Kidney glomerular epithelial cell (primary cell): Measurements from ENCODE around the gene DNAJC5.
"Not testable (repeated sequence)": the region's sequence is repeated elsewhere in the genome, so short reads cannot be mapped to it uniquely, and the experiment has no call there.

ENCODE experiments used
- DNase-seq: peaks from one replicate; lab custom pipeline; 2025; lab: John Stamatoyannopoulos, UW

The DNAJC5 gene

DNA sequence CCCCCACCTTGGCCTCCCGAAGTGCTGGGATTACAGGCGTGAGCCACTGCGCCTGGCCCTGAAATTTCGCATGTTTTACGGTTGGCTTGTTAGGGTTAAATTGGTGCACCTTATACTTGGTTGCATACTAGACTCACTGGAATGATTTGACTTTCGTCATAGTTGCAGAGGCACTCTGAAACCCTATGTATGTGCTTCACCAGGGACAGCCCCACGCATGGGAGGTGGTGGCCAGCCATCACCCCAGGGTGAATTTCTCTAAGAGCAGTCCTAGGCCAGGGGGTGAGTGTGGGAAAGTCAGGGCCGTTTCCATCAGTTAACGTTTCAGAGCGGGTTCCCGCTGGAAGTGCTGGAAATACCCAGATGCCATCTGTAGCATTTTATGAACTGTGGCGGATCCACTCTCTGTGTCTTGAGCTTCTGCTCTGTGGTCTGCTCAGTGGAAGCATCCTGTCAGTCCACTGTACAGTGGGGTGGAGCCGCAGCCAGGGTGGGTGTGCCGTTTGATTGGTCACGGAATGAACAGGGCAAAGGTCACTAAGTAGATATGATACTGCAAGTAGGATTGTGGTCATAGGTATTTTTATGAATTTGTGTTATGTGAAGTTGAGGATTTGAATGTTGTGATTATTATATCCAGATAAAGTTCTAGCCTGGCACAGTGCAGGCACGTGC is 13.2 kb downstream of the DNAJC5 start:
- no peak for DNase-seq

DNA sequence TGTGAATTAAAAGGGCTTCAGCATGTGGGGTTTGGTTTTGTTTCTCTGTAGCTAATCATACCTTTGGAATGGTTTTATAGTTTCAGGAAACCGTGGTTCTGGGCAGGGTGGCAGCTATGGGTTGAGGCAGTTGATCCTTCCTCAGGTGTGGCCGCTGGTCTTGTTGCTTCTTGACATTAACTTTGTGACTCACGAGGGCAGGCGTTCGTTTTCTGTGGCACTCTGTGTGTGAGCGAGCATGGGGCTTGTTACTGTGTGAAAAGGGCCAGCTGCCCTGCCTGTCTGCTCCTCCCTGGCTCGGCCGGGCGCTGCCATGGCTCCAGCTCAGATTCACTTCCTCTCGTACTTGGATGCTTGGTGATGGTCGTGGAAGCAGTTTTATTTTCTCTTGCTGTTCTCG is 16.2 kb downstream of the DNAJC5 start:
- no peak for DNase-seq

DNA sequence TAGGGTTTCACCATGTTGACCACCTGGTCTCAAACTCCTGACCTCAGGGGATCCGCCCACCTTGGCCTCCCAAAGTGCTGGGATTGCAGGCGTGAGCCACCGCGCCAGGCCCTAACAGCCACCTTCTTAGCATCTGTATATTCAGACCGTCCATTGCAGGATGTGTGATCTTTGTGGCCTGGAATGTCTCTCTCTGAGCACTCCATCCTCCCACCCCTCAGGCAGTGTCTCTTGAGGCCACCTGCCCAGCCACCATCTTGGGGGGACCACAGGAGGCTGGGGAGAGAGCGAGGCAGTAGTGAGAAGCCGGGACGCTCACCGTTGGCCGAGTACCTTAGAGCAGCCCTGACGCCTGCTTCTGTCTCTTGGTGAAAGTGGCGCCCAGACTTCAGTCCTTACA is 18.8 kb downstream of the DNAJC5 start:
- no peak for DNase-seq

DNA sequence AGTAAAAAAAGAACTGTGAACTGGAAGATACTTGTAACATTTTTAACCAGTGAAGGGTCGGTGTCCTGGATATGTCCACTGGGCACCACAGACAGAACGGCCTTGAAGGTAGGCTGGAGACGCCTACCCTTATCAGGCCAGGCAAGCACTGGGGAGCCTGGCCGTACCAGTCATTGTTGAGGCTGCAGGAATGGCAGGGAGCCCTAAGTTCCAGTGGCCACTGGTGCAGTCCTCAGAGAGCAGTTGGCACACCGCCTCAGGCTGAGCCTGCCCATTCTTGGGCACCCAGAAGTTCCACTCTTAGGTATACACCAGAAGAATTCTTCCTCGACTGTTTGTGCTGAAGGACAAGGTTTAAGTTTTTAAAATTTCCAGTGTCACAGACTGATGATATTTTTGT is 20.5 kb downstream of the DNAJC5 start:
- DNase-seq = no peak

DNA sequence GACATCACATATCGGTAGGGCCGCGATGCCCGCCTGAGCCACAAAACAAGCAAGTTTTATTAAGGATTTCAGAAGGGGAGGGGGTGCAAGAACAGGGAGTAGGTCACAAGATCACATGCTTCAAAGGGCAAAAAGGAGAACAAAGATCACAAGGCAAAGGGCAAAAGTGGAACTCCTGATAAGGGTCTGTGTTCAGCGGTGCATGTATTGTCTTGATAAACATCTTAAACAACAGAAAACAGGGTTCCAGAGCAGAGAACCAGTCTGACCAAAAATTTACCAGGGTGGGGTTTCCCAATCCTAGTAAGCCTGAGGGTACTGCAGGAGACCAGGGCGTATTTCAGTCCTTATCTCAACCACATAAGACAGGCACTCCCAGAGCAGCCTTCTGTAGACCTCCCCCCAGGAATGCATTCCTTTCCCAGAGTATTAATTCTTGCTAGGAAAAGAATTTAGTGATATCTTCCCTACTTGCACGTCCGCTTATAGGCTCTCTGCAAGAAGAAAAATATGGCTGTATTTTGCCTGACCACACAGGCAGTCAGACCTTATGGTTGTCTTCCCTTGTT is 21.5 kb downstream of the DNAJC5 start:
- not testable (repeated sequence) for DNase-seq

DNA sequence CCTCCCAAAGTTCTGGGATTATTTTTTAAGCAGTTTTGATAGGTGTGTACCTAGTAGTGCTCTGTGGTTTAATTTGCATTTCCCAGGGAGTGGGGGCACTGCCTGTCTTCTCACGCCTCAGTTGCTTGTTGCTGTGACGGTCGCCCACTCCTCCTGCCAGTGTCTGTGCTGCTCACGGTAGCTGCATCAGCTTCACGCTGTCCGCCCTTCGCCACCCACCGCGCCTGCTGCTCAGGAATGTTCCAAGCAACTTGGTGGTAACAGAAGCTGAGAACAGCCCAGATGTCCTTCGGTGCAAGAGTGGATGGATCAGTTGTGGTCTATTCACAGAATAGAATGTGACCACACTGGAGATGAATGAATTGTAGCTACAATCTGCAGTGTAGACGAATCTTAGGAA is 22.9 kb downstream of the DNAJC5 start:
- DNase-seq = peak; percentile 27

DNA sequence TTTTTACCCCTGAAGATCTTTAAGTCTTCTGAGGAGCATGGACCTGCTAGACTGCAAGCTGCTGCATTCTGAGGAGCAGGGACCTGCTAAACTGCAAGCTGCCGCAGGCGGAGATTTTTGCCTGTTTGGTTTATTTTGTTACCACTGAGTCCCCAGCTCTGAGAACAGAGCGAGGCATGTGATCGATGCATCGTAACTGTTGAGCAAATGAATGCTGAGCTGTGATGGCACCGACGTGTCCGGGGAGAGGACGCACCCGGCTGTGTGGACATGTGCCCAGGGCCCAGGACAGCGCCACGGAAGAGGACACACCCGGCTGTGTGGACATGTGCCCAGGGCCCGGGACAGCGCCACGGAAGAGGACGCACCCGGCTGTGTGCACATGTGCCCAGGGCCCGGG is 24.2 kb downstream of the DNAJC5 start:
- no peak for DNase-seq

DNA sequence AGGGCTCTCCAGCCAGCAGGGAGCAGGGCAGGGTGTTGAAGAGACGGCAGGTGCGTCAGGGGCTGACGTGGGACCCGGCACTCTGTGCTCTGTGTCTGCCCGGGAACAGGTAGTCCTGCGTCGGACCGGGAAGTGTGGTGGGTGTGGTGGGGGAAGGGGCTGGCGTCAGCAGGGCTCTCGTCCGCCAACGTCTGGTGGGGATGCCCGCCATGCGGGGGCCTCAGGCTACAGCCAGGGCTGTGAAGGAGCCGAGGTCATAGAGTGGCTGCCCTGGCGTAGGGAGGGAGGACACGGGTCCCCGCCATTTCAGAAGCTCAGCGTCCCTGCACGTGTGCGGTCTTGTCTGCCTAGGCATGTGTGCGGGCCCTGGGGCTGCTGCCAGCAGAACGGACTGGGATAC is 25.3 kb downstream of the DNAJC5 start:
- no peak for DNase-seq

DNA sequence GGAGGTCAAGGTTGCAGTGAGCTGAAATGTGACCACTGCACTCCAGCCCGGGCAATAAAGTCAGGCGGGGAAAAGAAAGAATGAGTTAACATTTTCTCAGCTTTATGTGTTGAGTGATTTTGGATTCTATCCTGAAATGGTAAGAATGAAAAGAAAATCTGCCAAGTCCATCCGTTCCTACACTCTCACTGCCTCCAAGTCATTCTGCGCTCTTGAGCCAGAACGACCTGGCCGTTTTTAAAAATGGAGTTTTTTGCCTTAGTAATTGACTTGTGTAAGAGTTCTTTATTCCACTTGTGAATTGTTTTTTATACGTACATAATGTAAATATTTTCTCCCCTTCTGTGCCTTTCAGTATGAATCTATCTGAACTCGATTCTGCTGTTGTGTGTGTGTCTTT is 28.7 kb downstream of the DNAJC5 start:
- no peak for DNase-seq

DNA sequence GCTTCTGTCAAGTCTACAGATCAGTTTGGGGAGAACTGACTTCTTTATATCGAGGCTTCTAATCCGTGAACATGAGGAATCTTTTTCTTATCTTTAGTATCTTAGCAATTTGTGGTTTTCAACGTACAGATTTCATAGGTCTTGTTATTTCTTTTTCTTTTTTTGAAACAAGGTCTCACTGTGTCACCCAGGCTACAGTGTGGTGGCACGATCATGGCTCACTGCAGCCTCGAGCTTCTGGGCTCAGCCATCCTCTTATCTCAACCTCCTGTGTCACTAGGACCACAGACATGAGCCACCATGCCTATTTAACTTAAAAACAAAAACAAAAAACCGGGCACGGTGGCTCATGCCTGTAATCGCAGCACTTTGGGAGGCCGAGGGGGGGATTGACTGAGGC is 29.3 kb downstream of the DNAJC5 start:
- DNase-seq = no peak

DNA sequence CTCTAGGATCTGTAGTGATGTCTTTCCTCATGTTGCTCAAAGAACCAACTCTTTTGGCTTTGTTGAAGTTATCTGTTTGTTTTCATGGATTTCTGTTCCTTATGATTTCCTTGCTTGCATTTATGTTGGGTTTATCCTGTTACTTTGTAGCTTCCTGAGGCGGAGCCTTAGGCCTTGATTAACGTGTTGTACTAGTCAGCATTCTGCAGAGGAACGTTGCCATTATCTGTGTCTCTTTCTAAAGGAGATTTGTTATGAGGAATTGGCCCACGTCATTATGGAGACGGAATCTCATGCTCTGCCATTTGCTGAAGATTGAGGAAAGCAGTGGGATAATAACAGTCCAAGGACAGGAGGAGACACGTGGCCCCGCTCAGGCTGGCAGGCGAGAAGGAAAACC is 31.4 kb downstream of the DNAJC5 start:
- no peak for DNase-seq

DNA sequence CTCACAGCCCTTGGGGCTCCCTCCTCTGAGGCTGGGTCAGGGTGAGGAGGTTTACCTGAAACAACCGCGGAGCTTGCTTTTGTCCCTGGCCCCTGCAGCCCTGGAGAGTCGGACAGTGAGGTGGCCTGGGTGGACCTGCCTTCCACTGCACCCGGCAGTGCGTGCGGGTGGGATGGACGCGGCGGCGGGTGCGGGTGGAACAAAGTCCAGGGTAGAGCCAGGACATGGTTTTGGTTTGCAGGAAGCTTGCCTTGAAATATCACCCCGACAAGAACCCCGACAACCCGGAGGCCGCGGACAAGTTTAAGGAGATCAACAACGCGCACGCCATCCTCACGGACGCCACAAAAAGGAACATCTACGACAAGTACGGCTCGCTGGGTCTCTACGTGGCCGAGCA is 34.1 kb downstream of the DNAJC5 start:
- no peak for DNase-seq

DNA sequence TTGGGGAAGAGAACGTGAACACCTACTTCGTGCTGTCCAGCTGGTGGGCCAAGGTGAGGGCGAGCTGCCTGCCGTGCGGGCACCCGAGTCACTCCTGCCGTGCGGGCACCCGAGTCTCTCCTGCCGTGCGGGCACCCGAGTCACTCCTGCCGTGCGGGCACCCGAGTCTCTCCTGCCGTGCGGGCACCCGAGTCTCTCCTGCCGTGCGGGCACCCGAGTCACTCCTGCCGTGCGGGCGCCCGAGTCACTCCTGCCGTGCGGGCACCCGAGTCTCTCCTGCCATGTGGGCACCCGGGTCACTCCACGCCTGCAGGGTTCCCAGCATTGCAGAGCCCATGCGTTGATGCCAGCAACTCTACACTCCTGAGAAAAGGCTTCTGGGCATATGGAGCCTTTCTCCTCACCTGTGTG is 34.6 kb downstream of the DNAJC5 start:
- DNase-seq = not testable (repeated sequence)

DNA sequence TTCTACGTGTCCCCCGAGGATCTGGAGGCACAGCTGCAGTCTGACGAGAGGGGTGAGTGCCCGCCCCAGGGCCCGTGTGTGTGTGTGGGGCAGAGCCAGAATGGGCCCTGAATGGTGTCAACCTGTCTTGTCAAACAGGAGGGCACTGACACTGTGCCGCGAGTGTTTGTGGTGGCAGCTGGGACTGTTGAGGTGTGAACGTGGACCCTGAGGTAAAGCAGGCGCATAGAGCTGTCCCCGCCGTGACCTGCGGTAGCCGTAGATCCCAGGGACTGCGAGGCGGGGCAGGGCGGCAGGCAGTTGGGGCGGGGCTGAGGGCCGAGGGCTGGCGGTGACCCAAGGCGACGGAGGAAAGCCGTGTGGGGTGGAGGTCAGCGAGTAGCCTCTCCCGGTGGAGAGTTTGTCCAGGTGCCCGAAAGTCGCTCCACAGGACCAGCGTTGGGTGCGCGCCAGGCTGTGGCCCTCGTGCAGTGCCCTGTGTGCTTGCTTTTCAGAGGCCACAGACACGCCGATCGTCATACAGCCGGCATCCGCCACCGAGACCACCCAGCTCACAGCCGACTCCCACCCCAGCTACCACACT is 36.1 kb downstream of the DNAJC5 start:
- DNase-seq = no peak

DNA sequence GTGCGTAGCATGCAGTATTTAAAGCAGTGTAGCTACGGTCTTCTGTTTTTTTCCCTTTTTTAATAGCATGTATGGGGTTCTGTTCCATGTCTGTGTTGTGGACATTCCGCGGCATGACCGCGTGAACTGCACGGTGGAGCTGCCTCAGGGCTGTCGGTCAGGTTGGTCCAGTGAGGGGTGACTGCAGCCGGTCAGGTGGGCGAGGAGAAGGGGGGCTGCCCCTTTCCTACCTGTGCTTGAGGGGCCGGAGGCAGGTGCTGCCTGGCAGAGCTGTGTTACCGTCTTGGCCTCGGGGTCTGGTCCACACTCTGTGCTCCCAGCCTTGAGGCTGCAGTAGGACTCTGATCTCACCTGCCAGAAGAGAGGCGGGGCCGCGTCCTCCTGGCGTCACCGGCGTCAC is 36.8 kb downstream of the DNAJC5 start:
- DNase-seq = no peak

DNA sequence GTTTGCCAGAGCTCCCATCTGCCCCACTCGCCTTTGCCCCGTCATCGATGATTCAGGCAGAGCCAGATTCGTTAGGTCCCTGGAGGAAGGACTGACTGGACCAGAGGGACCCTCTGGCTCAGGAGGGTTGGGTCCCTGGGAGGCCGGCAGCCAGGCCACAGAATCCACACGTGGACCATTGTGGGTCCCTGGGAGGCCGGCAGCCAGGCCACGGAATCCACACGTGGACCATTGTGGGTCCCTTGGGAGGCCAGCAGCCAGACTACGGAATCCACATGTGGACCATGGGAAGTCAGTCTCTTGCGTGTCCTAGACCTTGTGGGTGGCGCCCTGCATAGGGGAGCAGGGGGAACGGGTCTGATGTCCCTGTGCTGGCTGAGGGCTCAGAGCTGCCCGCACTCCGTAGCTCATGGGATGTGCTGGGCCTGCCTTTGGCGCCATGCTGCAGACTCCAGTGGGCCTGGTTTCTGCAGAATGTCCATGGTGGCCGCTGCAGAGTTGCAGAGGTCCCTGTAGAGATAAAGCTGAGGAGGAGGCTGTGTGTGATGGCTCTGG is 37.8 kb downstream of the DNAJC5 start:
- DNase-seq = no peak

DNA sequence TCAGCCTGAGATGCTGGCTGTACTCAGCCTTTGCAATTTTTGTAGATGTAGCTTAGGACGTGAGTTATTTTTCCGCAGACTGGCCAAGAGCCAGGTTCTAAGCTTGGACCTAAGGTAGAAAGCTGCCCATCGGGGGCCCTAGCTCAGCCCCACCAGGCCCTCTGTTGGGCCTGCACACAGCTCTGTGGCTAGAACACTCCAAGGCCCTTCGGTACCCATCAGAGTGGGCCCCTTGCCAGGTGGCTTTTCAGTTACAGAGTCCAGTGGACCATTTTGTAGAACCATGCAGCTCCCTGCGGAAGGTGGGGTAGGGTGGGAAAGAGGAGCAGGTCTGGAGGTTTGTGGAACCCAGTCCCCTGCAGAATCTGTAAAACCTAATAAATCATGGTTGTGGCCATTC is 38.7 kb downstream of the DNAJC5 start:
- DNase-seq = no peak

DNA sequence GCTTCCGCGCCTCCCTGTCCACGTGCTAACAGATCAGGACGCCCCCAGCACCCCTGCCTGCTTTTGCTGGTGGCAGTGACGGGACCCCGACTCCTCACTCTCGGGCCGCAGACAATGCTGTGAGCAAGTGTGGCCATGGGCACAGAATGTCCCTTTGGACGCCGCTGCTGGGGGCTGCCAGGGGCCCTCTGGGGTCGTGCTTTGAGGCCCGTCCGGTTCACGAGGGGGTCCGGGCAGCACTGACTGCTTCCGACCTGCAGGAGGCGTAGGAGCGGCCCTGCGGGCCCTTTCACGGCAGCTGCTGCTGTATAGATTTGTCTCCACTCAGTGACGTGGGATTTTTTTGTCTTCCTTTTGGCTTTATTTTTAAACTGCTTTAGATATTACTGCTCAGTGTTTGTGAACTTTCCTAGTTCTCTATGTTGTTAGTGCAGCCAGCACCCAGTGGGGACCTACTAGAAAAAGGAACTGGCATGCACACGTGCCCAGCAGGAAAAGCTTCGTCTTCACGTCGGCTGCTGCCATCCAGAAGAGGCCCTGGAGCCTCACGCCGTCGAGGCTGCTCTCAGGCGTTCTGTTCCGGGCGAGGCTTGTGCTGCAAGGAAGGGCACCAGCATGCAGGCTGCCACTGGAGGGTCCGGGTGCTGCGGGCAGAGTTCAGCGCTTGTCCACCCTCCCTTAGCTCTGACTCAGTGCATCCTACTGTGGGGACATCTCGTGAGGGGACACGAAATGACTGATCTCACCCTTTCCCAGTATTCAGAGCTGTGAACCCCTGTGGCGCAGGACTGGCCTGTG is 39.5 kb downstream of the DNAJC5 start:
- no peak for DNase-seq

DNA sequence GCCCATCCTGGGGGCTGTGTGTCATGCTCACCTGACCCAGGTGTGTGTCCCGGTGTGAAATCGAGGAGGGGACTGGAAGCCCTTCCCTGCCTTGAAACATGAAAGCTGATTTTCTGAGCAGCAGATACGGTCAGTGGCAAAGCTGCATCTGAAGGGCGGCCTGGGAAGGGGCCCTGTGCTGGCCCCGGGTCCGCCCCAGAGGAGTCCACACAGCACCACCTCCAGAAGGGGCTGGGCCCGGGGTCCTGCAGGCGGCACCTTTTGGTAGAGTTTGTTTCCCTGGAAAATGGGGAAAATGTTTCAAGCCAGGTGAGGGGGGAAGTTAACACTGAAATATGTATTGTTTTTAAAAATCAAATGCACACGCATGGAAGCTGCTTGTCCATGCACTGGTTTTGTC is 40.5 kb downstream of the DNAJC5 start:
- no peak for DNase-seq

DNA sequence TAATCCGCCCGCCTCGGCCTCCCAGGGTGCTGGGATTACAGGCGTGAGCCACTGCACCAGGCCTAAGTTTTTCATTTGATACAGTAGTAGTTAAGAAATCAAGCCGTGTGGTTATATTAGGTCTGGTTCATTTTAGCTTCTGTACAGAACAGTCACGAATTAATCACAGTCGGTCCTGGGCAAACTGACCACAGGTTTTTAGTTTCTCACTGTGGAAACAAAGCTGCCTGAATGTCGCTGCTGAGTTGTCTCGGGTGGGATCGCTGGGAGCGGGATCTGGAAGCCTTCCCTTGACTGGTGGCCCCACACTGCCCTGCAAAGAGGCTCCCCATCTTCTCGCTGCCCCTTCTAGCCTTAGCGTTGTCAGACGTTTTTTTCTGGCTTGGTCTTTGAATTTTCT is 42.7 kb downstream of the DNAJC5 start:
- no peak for DNase-seq

DNA sequence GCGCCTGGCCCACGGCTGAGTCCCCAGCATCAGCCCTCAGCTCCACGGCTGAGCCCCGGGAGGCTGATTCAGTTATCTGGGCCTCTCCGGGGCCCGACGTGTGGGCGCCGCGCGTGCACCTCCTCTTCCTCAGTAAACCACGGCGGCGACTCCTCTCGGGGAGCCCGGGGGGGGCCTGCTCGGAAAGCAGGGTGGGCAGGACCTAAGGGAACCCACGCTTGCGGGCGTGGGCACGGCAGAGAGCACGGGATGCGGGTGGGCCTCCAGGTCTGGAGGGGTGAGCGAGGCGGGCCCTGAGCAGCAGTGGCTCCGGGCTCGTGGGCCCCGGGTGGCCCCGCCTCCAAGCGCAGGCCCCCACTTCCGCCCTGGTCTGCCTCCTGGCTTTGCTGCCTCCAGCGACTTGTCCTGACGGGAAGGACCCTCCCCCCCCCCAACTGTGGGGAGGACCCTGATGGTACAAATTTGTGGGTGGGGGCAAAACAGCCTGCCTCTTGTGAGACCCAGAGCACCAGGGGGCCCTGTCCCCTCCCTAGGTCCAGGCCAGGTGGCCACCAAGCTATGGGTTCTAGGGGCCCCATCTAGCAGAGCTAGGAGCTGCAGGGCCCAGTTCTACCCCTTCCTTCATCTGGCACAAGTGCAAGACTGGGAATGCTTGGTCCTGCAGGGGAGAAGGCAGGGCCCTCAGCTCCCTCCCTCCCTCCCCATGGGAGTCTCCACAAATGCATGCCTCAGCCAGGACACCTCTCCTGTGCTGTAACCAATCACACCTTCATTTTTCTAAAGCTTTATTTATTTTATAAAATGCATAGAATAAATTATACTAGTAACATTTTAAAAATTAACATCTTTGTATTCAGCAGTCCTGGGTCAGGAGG is 44.4 kb downstream of the DNAJC5 start:
- no peak for DNase-seq

DNA sequence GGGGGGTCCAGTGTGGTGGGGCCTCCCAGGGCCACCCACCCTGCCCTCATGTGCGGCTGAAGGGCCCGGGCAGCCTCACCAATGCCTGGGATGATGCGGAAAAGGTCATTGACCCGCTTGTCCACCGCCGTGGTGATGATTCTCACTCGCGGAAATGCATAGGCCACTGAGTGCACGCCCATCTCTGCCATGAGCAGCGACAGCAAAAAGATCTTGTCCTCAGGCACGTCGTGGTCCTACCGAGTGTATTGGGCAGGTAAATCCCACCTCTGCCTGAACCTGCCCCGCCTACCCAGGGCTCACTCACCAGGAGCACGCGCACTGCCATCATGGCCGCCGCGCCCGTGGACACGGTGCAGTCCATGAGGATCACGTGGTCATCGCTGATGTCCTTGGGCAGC is 45.1 kb downstream of the DNAJC5 start:
- DNase-seq = no peak
